Progenitor cell of endocrine pancreas (in vitro differentiated cells): Measurements from ENCODE around the gene FAT1. TPM values are rescaled to one million over a fixed set of nuclear protein-coding genes. Genes with fewer than 3 reads are reported as not detected.
A peak's percentile ranks its signal among the peaks of the same experiment; 100 is the strongest.

Experiments used
- DNase-seq: peaks from one replicate; pipeline ENCODE4 v3.0.0; 2021; ENCODE audit warnings: low spot score; ENCODE audit not compliant: unreplicated experiment
- H3K27ac Mint-ChIP-seq: 2 replicates; pipeline ENCODE4 v1.8.0; 2021; ENCODE audit warnings: mild to moderate bottlenecking, moderate library complexity, mixed read lengths
- H3K27me3 Mint-ChIP-seq: 2 replicates; pipeline ENCODE4 v1.8.0; 2021; ENCODE audit warnings: mixed read lengths
- H3K36me3 Mint-ChIP-seq: 2 replicates; pipeline ENCODE4 v1.8.0; 2022; ENCODE audit warnings: mixed read lengths; ENCODE audit not compliant: insufficient read depth
- H3K4me1 Mint-ChIP-seq: 2 replicates; pipeline ENCODE4 v1.8.0; 2021; ENCODE audit warnings: low read depth, mixed read lengths
- H3K4me3 Mint-ChIP-seq: 2 replicates; pipeline ENCODE4 v1.8.0; 2021; ENCODE audit warnings: low read depth, mild to moderate bottlenecking, moderate library complexity, mixed read lengths
- H3K9me3 Mint-ChIP-seq: 2 replicates; pipeline ENCODE4 v1.8.0; 2021; ENCODE audit warnings: low read depth, mixed read lengths
- CTCF ChIP-seq: fragments of 200-600 bp; sonication (generic); IDR thresholded peaks from one replicate; pipeline ENCODE4 v1.5.0; 2021; ENCODE audit warnings: antibody characterized with exemption, mild to moderate bottlenecking; ENCODE audit not compliant: unreplicated experiment
- total RNA-seq: library from RNA; stranded (reverse); gene quantifications from 2 replicates; pipeline ENCODE4 v1.2.1, GENCODE V29; 2021

FAT1 gene
- total RNA-seq, 1 donor from 2014 or later = 264 TPM

- Mint-ChIP-seq H3K9me3 (peaks cover 15% of the 10 kb centered on the region), H3K4me3 (no peak overlapping the region), H3K36me3 (peaks cover 39% of the 10 kb centered on the region), H3K27ac (no peak overlapping the region), H3K27me3 (no peaks in the 10 kb centered on the region), H3K4me1 (peaks cover 28% of the 10 kb centered on the region)
- TF ChIP-seq CTCF = no peak
- DNase-seq = no peak
Measured at GRCh38 chr4:186693159-186693815, 30.4 kb downstream of the FAT1 start.

- no peaks in the 10 kb centered on the region for H3K27me3 Mint-ChIP-seq
- peaks cover 24% of the 10 kb centered on the region for H3K36me3 Mint-ChIP-seq
- DNase-seq = no peak
- H3K4me3 Mint-ChIP-seq = no peak overlapping the region
- H3K9me3 Mint-ChIP-seq = peaks cover 11% of the 10 kb centered on the region
- H3K4me1 Mint-ChIP-seq = peaks cover 41% of the 10 kb centered on the region
- no peak for TF ChIP-seq CTCF
- no peak overlapping the region for H3K27ac Mint-ChIP-seq
Measured at GRCh38 chr4:186691396-186691795, 32.3 kb downstream of the FAT1 start.

GRCh38 chr4:186689476-186689875, 34.2 kb downstream of the FAT1 start:
- H3K27ac Mint-ChIP-seq = peak overlapping the region; percentile 65
- no peaks in the 10 kb centered on the region for H3K27me3 Mint-ChIP-seq
- peaks cover 58% of the 10 kb centered on the region for H3K4me1 Mint-ChIP-seq
- DNase-seq = no peak
- peak overlapping the region; percentile 8 for H3K4me3 Mint-ChIP-seq
- TF ChIP-seq CTCF = no peak
- peaks cover 11% of the 10 kb centered on the region for H3K9me3 Mint-ChIP-seq
- peaks cover 17% of the 10 kb centered on the region for H3K36me3 Mint-ChIP-seq

GRCh38 chr4:186688150-186688943, 35.3 kb downstream of the FAT1 start:
- peak overlapping the region; percentile 43 for H3K4me3 Mint-ChIP-seq
- peaks cover 10% of the 10 kb centered on the region for H3K36me3 Mint-ChIP-seq
- no peak for TF ChIP-seq CTCF
- peak overlapping the region; percentile 90 for H3K27ac Mint-ChIP-seq
- peaks cover 4% of the 10 kb centered on the region for H3K9me3 Mint-ChIP-seq
- H3K4me1 Mint-ChIP-seq = peaks cover 66% of the 10 kb centered on the region
- H3K27me3 Mint-ChIP-seq = no peaks in the 10 kb centered on the region
- no peak for DNase-seq

GRCh38 chr4:186687265-186687664, 36.4 kb downstream of the FAT1 start:
- Mint-ChIP-seq H3K27me3 (no peaks in the 10 kb centered on the region), H3K36me3 (peaks cover 6% of the 10 kb centered on the region), H3K4me3 (no peak overlapping the region), H3K4me1 (peaks cover 73% of the 10 kb centered on the region), H3K9me3 (no peaks in the 10 kb centered on the region), H3K27ac (peak overlapping the region; percentile 90)
- no peak for DNase-seq
- no peak for TF ChIP-seq CTCF
